MCF 10A (cell line): Measurements from ENCODE around the gene HTR7. TPM values are rescaled to one million over a fixed set of nuclear protein-coding genes. Genes with fewer than 3 reads are reported as not detected.

ENCODE experiments used
- BruUV-seq: library from RNA; stranded (reverse); fragments of 400-500 nt; replicated peaks from 2 replicates; lab custom pipeline; 2021; lab: Mats Ljungman, UMichigan
- CTCF ChIA-PET: fragments of 300-600 bp; sonication (Branson Sonifier 250); formaldehyde crosslinking; extraction: SDS; loops from one replicate; lab custom pipeline; 2021; ENCODE audit warnings: antibody characterized with exemption, inconsistent platforms; lab: Yijun Ruan, JAX
- POLR2A ChIA-PET: fragments of 300-600, 350-650 bp; sonication (Branson Sonifier 250); formaldehyde crosslinking; extraction: SDS; loops from one replicate; lab custom pipeline; 2020; ENCODE audit warnings: antibody characterized with exemption, inconsistent platforms; lab: Yijun Ruan, JAX
- DNase-seq: peaks from one replicate; pipeline ENCODE4 v3.0.0-alpha.2; 2018; ENCODE audit not compliant: unreplicated experiment
- H3K27ac Mint-ChIP-seq: one replicate; pipeline ENCODE4 v1.8.0; 2022; ENCODE audit warnings: mild to moderate bottlenecking, low read depth, mixed read lengths; ENCODE audit not compliant: unreplicated experiment
- H3K27me3 Mint-ChIP-seq: one replicate; pipeline ENCODE4 v1.8.0; 2022; ENCODE audit warnings: mixed read lengths; ENCODE audit not compliant: insufficient read depth, unreplicated experiment
- H3K36me3 Mint-ChIP-seq: one replicate; pipeline ENCODE4 v1.8.0; 2022; ENCODE audit warnings: mild to moderate bottlenecking, moderate library complexity, mixed read lengths; ENCODE audit not compliant: insufficient read depth, unreplicated experiment
- H3K4me1 Mint-ChIP-seq: one replicate; pipeline ENCODE4 v1.8.0; 2022; ENCODE audit warnings: mixed read lengths; ENCODE audit not compliant: insufficient read depth, unreplicated experiment
- H3K4me3 Mint-ChIP-seq: one replicate; pipeline ENCODE4 v1.8.0; 2022; ENCODE audit warnings: mild to moderate bottlenecking, moderate library complexity, mixed read lengths; ENCODE audit not compliant: unreplicated experiment
- H3K9me3 Mint-ChIP-seq: one replicate; pipeline ENCODE4 v1.8.0; 2022; ENCODE audit warnings: mixed read lengths; ENCODE audit not compliant: unreplicated experiment
- intact Hi-C: fragments of 100-400 bp; cut with micrococcal nuclease; formaldehyde crosslinking; loops from 2 replicates; pipeline ENCODE4 v1.14.1; 2022
- total RNA-seq: library from RNA; stranded (reverse); gene quantifications from 2 replicates; pipeline ENCODE4 v1.2.3, GENCODE V29; 2022
- TF ChIP-seq, protein P1 (sequence below): fragments of 200-600 bp; IDR thresholded peaks from one replicate; pipeline ENCODE4 v1.8.0; 2022; ENCODE audit warnings: antibody characterized with exemption, mild to moderate bottlenecking; ENCODE audit not compliant: unreplicated experiment

HTR7 gene
- total RNA-seq, 1 experiment from 2014 or later = 15.3 TPM

DNA sequence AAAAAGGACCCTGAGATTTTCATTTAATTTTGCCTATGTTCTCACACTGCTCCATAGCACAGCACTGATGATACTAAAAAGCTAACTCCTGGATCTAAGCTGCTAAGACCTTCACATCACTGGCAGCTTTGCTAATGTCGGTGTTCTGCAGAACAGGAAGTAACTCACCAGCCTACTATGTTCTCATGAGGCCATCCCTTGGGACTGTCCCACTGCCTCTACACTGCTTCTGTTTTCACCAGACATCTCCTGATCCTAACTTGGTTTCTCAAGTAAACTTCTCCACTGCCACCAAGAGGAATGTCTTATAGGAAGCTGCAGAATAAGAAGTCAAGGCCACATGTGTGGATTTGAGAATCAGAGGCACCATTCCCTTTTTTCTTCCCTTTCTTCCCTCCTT lies 15.1 kb downstream of the HTR7 start:
- DNase-seq = no peak
- ChIA-PET CTCF (interaction anchor here (0.6 to 3.0 kb wide), 4 partner anchors 12 to 92 kb away, joined by 3 to 13 read pairs (median 4); no protein-coding TSS in a partner anchor), POLR2A (interaction anchor here (0.9 to 1.9 kb wide), 3 partner anchors 14 to 26 kb away, joined by 4 to 6 read pairs (median 5); no protein-coding TSS in a partner anchor)
- TF ChIP-seq, protein P1, sequence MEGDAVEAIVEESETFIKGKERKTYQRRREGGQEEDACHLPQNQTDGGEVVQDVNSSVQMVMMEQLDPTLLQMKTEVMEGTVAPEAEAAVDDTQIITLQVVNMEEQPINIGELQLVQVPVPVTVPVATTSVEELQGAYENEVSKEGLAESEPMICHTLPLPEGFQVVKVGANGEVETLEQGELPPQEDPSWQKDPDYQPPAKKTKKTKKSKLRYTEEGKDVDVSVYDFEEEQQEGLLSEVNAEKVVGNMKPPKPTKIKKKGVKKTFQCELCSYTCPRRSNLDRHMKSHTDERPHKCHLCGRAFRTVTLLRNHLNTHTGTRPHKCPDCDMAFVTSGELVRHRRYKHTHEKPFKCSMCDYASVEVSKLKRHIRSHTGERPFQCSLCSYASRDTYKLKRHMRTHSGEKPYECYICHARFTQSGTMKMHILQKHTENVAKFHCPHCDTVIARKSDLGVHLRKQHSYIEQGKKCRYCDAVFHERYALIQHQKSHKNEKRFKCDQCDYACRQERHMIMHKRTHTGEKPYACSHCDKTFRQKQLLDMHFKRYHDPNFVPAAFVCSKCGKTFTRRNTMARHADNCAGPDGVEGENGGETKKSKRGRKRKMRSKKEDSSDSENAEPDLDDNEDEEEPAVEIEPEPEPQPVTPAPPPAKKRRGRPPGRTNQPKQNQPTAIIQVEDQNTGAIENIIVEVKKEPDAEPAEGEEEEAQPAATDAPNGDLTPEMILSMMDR = no peak
- intact Hi-C loops = no loop called here
- H3K27me3 Mint-ChIP-seq = no peaks in the 10 kb centered on the region
- H3K4me3 Mint-ChIP-seq = no peak overlapping the region
- no peaks in the 10 kb centered on the region for H3K36me3 Mint-ChIP-seq
- H3K9me3 Mint-ChIP-seq = peaks cover 5% of the 10 kb centered on the region
- peaks cover 37% of the 10 kb centered on the region for H3K4me1 Mint-ChIP-seq
- no TSS peak for BruUV-seq
- no peak overlapping the region for H3K27ac Mint-ChIP-seq

DNA sequence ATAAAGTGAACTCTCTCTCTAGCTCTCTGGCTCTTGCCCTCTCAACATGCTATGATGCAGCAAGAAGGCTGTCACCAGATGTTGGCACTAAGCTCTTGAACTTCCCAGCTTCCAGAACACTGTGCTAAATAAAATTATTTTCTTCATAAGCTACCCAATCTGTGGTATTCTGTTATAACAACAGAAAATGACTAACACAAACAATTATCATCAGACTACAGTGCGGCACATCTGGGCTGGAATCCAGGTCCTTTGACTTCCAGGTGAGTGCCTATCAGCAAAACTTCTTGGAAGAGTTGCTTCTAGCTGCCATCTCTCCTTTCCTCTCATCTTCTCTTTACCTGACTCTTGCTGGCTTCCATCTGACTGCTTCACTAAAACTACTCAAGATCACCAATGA lies 20.4 kb downstream of the HTR7 start:
- ChIA-PET CTCF (interaction anchor here (1.2 kb wide), 1 partner anchor 50 kb away, joined by 4 read pairs; no protein-coding TSS in a partner anchor), POLR2A (interaction anchor here (0.6 to 9.3 kb wide), 5 partner anchors 11 to 982 kb away, joined by 3 to 95 read pairs (median 5); partner anchors contain the start of gene HTR7)
- TF ChIP-seq, protein P1 = no peak
- H3K4me1 Mint-ChIP-seq = peaks cover 34% of the 10 kb centered on the region
- intact Hi-C loops = no loop called here
- H3K36me3 Mint-ChIP-seq = no peaks in the 10 kb centered on the region
- no TSS peak for BruUV-seq
- DNase-seq = no peak
- H3K27me3 Mint-ChIP-seq = no peaks in the 10 kb centered on the region
- H3K4me3 Mint-ChIP-seq = no peak overlapping the region
- H3K9me3 Mint-ChIP-seq = peaks cover 5% of the 10 kb centered on the region
- peak overlapping the region; percentile 1 for H3K27ac Mint-ChIP-seq

DNA sequence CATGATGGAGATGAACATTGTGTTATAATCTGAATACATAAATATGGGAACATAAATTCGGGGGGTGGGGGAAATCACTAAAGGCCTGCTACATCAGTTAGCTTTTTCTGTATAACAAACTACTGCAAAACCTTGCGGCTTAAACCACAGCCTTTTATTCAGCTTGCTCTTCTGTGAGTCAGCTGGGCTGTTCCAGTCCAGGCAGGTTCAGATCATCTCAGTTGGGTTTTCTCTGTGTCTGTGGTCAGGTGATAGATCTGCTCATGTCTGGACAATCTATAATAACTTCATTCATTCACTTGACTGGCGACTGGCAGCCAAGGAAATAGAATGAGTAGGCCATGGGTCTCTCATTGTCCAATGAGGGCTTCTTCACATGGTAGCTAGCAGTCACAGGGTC lies 23.5 kb downstream of the HTR7 start:
- intact Hi-C loops = no loop called here
- Mint-ChIP-seq H3K36me3 (no peaks in the 10 kb centered on the region), H3K27me3 (no peaks in the 10 kb centered on the region), H3K27ac (peak overlapping the region; percentile 76), H3K4me3 (no peak overlapping the region), H3K9me3 (peaks cover 5% of the 10 kb centered on the region), H3K4me1 (peaks cover 28% of the 10 kb centered on the region)
- peak; percentile 46 for DNase-seq
- TF ChIP-seq, protein P1 = no peak
- ChIA-PET CTCF (interaction anchor here (0.6 to 1.8 kb wide), 3 partner anchors 18 to 37 kb away, joined by 3 to 7 read pairs (median 3); partner anchors contain the start of gene RPP30), POLR2A (interaction anchor here (0.6 to 9.3 kb wide), 9 partner anchors 10 to 435 kb away, joined by 3 to 95 read pairs (median 9); partner anchors contain the start of gene HTR7)
- no TSS peak for BruUV-seq

DNA sequence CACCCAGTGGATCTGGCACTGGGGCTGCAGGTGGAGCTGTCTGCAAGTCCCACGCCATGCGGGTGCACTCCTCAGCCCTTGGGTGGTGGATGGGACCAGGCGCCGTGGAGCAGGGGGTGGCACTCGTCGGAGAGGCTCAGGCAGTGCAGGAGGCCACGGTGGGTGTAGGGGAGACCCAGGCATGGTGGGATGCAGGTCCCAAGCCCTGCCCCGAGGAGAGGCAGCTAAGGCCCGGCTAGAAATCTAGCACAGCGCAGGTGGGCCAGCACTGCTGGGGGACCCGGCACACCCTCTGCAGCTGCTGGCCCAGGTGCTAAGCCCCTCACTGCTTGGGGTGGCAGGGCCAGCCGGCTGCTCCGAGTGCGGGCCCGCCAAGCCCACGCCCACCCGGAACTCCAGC lies 25.7 kb downstream of the HTR7 start:
- POLR2A ChIA-PET = interaction anchor here (0.6 to 9.3 kb wide), 4 partner anchors 16 to 283 kb away, joined by 3 to 95 read pairs (median 4); no protein-coding TSS in a partner anchor
- intact Hi-C loops = no loop called here
- peak overlapping the region; percentile 61 for H3K27ac Mint-ChIP-seq
- no peak overlapping the region for H3K4me3 Mint-ChIP-seq
- H3K27me3 Mint-ChIP-seq = no peaks in the 10 kb centered on the region
- TF ChIP-seq, protein P1 = no peak
- BruUV-seq = no TSS peak
- no peak for DNase-seq
- H3K4me1 Mint-ChIP-seq = peaks cover 19% of the 10 kb centered on the region
- H3K36me3 Mint-ChIP-seq = no peaks in the 10 kb centered on the region
- H3K9me3 Mint-ChIP-seq = no peaks in the 10 kb centered on the region
- CTCF ChIA-PET = interaction anchor here (0.9 to 1.8 kb wide), 3 partner anchors 28 to 81 kb away, joined by 3 to 5 read pairs (median 3); partner anchors contain the start of gene RPP30
